Esophagus muscularis mucosa (tissue), 4 donors: Measurements from ENCODE around the gene TIRAP. TPM values are rescaled to one million over a fixed set of nuclear protein-coding genes. Genes with fewer than 3 reads are reported as not detected.

Experiments used
- DNase-seq: peaks from one replicate; pipeline ENCODE4 v3.0.0-alpha.2; 2017; ENCODE audit errors: extremely low spot score
- H3K27ac ChIP-seq, 4 donors: fragments of 200-600 bp; sonication (generic); replicated peaks in 1 of 4; 1 replicate in 3 of 4; 2 replicates in 1 of 4; pipeline ENCODE4 v1.5.1; 2016 to 2019; ENCODE audit warnings: mild to moderate bottlenecking in 1 of 4
- H3K27me3 ChIP-seq, 4 donors: fragments of 200-600 bp; sonication (generic); one replicate each; pipeline versions ENCODE4 v1.5.1 to v1.6.0; 2016 to 2019
- H3K36me3 ChIP-seq, 4 donors: fragments of 200-600 bp; sonication (generic); one replicate each; pipeline ENCODE4 v1.5.1; 2016 to 2019
- H3K4me1 ChIP-seq, 4 donors: fragments of 200-600 bp; sonication (generic); one replicate each; pipeline ENCODE4 v1.5.1; 2016 to 2019
- H3K4me3 ChIP-seq, 4 donors: fragments of 200-600 bp; sonication (generic); 1 replicate in 2 of 4; 2 replicates in 2 of 4; pipeline ENCODE4 v1.5.1; 2016 to 2019; ENCODE audit warnings: mild to moderate bottlenecking in 4 of 4, moderate library complexity in 1 of 4
- H3K9me3 ChIP-seq, 4 donors: fragments of 200-600 bp; sonication (generic); 1 replicate in 3 of 4; 2 replicates in 1 of 4; pipeline ENCODE4 v1.5.1; 2016 to 2019
- EP300 ChIP-seq: sonication (generic); formaldehyde crosslinking; IDR thresholded peaks from one replicate; pipeline ENCODE4 v1.6.1; 2017; ENCODE audit warnings: antibody characterized with exemption
- POLR2A ChIP-seq: fragments of 450-650 bp; IDR thresholded peaks from one replicate; pipeline ENCODE4 v1.6.1; 2017; ENCODE audit warnings: antibody characterized with exemption, moderate library complexity, mild to moderate bottlenecking, low read depth
- POLR2AphosphoS5 ChIP-seq, 2 donors: sonication (generic); formaldehyde crosslinking; IDR thresholded peaks; one replicate each; pipeline ENCODE4 v1.6.1; 2017; ENCODE audit warnings: antibody characterized with exemption in 2 of 2
- WGBS: methylation state at CpG from one replicate; pipeline ENCODE4 v1.1.5; 2018; 5-methylcytosine and 5-hydroxymethylcytosine counted together
- intact Hi-C: fragments of 100-400 bp; cut with DNase I; formaldehyde crosslinking; loops from one replicate; pipeline ENCODE4 v1.15.1; 2023
- total RNA-seq, 4 donors: library from RNA; depleted of rRNA; stranded (reverse); fragments of >200 nt; gene quantifications; one replicate each; pipeline versions ENCODE4 v1.1.0 to v1.2.1, GENCODE V29; 2016
- TF ChIP-seq, protein P1 (sequence below), 3 experiments: fragments of 200-600 bp in 2 of 3; fragments of 450-650 bp in 1 of 3; sonication (generic) in 2 of 3; IDR thresholded peaks; one replicate each; pipeline ENCODE4 v1.5.1; 2017 to 2019; ENCODE audit warnings: antibody characterized with exemption in 3 of 3, mild to moderate bottlenecking in 2 of 3, moderate library complexity in 1 of 3

Gene TIRAP
- total RNA-seq, 4 donors from 2014 or later: 8.3 to 14.3 (median 13.4) TPM

DNA sequence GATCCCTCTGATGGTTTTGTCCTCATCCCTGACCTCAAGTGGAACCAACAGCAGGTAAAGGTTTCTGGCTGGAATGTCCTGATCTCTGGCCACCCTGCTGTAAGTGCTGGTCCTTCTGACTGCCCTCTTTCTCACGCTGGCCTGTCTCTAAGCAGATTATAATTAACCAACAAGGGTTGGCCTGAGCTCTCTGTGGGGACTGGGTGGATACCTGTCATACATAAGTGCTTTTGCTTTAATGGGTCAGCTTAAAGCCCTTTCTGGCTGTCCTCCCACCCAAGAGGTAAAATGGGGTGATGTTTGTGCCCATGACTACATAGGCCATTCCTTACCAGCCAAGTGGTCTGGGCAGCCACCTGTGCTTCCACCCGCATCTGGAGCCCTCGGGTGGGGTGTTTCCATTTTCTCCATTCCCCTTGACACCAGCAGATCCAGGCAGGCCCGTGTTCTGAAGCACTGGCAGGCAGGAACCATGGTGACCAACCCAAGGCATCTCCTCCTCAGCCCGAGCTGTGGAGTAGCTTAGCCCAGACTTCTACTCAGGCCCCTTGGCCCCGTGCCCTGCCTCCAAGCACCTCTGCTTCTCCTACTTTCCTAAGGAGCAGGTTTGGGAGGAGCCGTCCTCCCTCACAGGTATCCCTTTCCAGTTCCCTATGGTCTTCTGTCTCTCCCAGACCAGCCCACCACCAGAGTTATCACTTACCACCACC lies 55.6 kb downstream of the TIRAP start:
- H3K27me3 ChIP-seq: no peaks in the 10 kb centered on the region
- H3K4me3 ChIP-seq: no peak overlapping the region
- peaks cover 0 to 40% (median 25%) of the 10 kb centered on the region in 4 donors for H3K36me3 ChIP-seq
- WGBS: 90% methylated on average over 7 of the region's 7 CpGs
- TF ChIP-seq POLR2AphosphoS5 (IDR thresholded peaks at IDR 0.05) (no peak), POLR2A (no peak)
- intact Hi-C loops: no loop called here
- H3K27ac ChIP-seq: no peak overlapping the region
- H3K9me3 ChIP-seq: no peaks in the 10 kb centered on the region
- DNase-seq: no peak
- H3K4me1 ChIP-seq: peaks cover 33 to 45% (median 42%) of the 10 kb centered on the region in 4 donors

DNA sequence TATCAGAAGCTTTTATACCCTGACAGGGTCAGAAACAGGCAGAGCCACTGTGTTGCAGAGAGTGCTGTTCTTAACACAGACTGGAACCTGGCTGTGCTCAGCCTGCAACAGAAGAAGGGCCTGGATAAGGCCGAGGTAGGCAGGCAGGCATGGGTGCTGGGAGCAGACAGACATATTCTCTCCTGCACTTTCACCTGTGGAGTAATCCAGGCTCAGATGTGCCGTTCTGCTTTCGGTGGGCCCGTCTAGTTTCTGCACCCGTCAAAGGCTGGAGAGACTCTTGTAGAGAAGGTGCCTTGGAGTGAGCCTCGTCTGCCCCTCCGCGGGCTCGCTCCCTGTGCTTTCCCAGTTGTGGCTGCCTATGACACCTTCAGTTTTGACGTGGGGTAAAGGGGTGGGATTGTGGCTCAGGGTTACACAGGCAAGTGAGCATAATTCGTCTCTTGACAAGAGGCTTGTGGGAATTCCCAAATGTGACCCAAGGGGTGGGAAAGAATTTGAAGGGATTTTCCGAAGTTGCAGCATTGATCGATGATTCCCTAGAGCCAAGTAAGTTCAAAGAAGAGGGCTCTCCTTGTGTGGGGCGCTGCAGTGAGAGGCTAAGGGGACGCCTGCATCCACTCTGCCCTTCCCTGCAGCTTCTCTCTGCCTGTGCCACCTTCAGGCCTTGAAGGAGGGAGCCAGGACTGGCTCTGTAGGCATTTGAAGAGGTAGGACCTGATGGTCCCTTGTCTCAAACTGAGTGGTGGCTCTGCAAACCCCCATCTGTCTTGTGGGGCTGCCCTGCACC lies 56.4 kb downstream of the TIRAP start:
- H3K27ac ChIP-seq: peak overlapping the region; percentile 9 to 51 (median 44)
- H3K9me3 ChIP-seq: no peaks in the 10 kb centered on the region
- no peaks in the 10 kb centered on the region for H3K27me3 ChIP-seq
- WGBS: 78% methylated on average over 15 of the region's 15 CpGs
- no peak overlapping the region for H3K4me3 ChIP-seq
- H3K4me1 ChIP-seq: peaks cover 33 to 45% (median 42%) of the 10 kb centered on the region in 4 donors
- H3K36me3 ChIP-seq: peaks cover 2 to 45% (median 31%) of the 10 kb centered on the region in 4 donors
- TF ChIP-seq EP300: no peak
- TF ChIP-seq POLR2A: no peak
- TF ChIP-seq POLR2AphosphoS5 (IDR thresholded peaks at IDR 0.05): no peak
- TF ChIP-seq, protein P1, sequence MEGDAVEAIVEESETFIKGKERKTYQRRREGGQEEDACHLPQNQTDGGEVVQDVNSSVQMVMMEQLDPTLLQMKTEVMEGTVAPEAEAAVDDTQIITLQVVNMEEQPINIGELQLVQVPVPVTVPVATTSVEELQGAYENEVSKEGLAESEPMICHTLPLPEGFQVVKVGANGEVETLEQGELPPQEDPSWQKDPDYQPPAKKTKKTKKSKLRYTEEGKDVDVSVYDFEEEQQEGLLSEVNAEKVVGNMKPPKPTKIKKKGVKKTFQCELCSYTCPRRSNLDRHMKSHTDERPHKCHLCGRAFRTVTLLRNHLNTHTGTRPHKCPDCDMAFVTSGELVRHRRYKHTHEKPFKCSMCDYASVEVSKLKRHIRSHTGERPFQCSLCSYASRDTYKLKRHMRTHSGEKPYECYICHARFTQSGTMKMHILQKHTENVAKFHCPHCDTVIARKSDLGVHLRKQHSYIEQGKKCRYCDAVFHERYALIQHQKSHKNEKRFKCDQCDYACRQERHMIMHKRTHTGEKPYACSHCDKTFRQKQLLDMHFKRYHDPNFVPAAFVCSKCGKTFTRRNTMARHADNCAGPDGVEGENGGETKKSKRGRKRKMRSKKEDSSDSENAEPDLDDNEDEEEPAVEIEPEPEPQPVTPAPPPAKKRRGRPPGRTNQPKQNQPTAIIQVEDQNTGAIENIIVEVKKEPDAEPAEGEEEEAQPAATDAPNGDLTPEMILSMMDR (IDR thresholded peaks at IDR 0.05): no peak
- intact Hi-C loops: no loop called here
- DNase-seq: no peak

DNA sequence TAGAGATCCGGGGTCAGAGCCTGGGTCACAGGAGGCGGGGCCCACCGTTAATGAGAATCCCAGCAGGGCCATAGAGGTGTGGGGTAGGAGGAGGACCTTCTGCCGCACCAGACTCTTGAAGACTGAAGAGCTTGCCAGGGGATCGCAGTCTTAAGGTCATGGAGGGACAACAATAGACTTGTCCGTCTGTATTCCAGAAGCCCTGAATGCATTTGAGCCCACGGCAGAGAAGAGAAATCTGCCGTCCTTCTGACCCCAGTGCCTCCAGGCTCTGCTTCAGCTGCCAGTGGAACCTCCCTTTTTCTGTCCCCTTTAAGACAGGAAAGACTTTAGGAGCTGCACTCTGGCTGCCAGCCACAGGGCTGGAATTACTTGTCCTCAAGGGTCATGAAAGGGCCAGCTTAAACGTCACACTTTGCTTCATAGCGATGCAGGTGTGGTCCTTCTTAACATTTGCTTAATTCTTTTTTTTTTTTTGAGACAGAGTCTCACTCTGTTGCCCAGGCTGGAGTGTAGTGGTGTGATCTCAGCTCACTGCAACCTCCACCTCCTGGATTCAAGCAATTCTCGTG lies 57.1 kb downstream of the TIRAP start:
- TF ChIP-seq POLR2AphosphoS5 (IDR thresholded peaks at IDR 0.05) (peak; percentile 35 to 59), EP300 (no peak)
- TF ChIP-seq, protein P1 (IDR thresholded peaks at IDR 0.05): no peak
- Histone ChIP-seq H3K4me3 (no peak overlapping the region), H3K4me1 (peaks cover 32 to 42% (median 40%) of the 10 kb centered on the region in 4 donors), H3K36me3 (peaks cover 4 to 52% (median 37%) of the 10 kb centered on the region in 4 donors), H3K27ac (peak overlapping the region; percentile 39 to 66 (median 50)), H3K9me3 (no peaks in the 10 kb centered on the region), H3K27me3 (no peaks in the 10 kb centered on the region)
- no peak for DNase-seq
- WGBS: 42% methylated on average over 8 of the region's 11 CpGs
- intact Hi-C loops: no loop called here

DNA sequence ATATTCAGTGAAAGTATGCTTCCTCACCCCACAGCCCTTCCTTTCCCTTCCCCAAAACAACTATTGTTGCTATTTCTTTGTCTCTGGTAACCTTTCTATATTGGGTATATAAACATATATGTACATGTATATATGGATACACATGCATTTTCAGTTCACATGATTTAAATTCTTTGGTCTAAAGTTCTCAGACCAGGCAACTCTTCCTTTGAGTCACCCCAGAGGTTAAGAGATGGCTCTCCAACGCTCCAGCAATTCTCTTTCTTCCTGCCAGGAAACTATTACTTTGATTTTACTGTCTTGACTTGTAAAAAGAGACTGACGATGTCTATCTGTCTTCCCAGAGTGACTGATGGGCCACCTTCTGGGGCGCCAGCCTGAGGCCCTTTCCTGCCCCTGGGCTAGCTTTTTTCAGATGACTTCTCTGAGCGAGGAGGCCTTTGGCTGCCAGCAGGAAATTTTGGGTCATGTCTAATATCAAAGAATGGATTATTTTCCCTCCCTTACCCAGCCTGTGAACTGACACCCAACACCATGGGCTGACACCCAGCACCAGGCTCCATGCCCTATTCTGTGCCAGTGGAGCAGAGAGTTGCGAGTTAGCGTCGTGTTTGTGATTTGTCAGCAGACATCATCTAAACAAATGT lies 58.2 kb downstream of the TIRAP start:
- TF ChIP-seq EP300 (no peak), POLR2A (no peak), POLR2AphosphoS5 (IDR thresholded peaks at IDR 0.05) (no peak)
- TF ChIP-seq, protein P1 (IDR thresholded peaks at IDR 0.05): no peak
- H3K4me3 ChIP-seq: no peak overlapping the region
- 86% methylated on average over 7 of the region's 7 CpGs for WGBS
- peak overlapping the region in 2 of 4 donors; percentile 27 to 33 for H3K27ac ChIP-seq
- peaks cover 4 to 60% (median 42%) of the 10 kb centered on the region in 4 donors for H3K36me3 ChIP-seq
- peaks cover 28 to 39% (median 36%) of the 10 kb centered on the region in 4 donors for H3K4me1 ChIP-seq
- no peaks in the 10 kb centered on the region for H3K27me3 ChIP-seq
- intact Hi-C loops: no loop called here
- DNase-seq: no peak
- no peaks in the 10 kb centered on the region for H3K9me3 ChIP-seq

DNA sequence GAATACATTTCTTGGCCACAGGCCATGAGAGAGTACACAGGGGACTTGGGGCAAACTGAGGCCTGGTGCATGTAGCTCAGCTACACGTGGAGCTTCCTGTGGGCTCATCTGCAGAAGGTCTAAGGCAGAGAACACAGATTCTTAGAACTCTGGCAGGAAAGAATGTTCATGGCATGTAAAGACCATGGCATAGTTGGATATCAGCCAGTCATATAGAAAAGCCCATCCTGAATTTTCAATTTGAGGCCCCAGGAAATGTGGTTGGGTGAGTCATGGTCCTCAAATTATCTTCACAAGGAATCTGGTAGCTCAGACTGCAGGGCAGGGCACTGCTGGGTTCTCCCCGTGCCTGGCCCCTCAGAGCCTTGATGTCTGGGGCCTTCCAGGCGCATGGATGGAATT lies 58.9 kb downstream of the TIRAP start:
- H3K36me3 ChIP-seq: peaks cover 4 to 61% (median 41%) of the 10 kb centered on the region in 4 donors
- 78% methylated on average over 3 of the region's 3 CpGs for WGBS

More for the DNA sequence above, 58.9 kb downstream of the TIRAP start:
- intact Hi-C loops: no loop called here
- H3K4me3 ChIP-seq: no peak overlapping the region
- H3K4me1 ChIP-seq: peaks cover 29 to 46% (median 38%) of the 10 kb centered on the region in 4 donors
- no peak for TF ChIP-seq EP300
- no peak for TF ChIP-seq POLR2A
- TF ChIP-seq POLR2AphosphoS5 (IDR thresholded peaks at IDR 0.05): no peak
- TF ChIP-seq, protein P1 (IDR thresholded peaks at IDR 0.05): no peak
- no peaks in the 10 kb centered on the region for H3K27me3 ChIP-seq
- H3K9me3 ChIP-seq: no peaks in the 10 kb centered on the region
- DNase-seq: no peak
- H3K27ac ChIP-seq: no peak overlapping the region
